ENCODE data around the gene CABLES1.
"Not testable (repeated sequence)": the region's sequence is repeated elsewhere in the genome, so short reads cannot be mapped to it uniquely, and the experiment has no call there.

Gene CABLES1

GRCh38 chr18:23272498-23273232 lies 137.4 kb downstream of the CABLES1 start:
- DNase-seq, result no peak

GRCh38 chr18:23273443-23273966 lies 138.2 kb downstream of the CABLES1 start:
- DNase-seq, result no peak

GRCh38 chr18:23274638-23275482 lies 139.6 kb downstream of the CABLES1 start:
- DNase-seq, result no peak

GRCh38 chr18:23276451-23276850 lies 141.2 kb downstream of the CABLES1 start:
- no peak for DNase-seq

DNA sequence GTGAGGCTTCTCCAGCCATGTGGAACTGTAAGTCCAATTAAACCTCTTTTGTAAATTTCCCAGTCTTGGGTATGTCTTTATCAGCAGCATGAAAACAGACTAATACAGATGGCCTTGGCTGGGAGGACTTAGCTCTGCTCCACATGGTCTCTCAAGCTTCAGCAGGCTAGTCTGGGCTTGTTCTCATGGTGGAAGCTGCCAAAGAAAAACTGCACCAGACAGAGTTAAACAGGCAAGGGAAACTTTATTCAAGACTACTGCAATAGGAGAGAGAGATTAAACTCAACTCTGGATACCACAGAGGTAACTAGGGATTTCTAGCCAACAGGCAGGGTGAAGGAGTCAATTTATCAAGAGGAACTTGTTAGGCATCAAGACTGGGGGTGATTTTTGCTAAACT lies 142.1 kb downstream of the CABLES1 start:
- DNase-seq, result no peak

DNA sequence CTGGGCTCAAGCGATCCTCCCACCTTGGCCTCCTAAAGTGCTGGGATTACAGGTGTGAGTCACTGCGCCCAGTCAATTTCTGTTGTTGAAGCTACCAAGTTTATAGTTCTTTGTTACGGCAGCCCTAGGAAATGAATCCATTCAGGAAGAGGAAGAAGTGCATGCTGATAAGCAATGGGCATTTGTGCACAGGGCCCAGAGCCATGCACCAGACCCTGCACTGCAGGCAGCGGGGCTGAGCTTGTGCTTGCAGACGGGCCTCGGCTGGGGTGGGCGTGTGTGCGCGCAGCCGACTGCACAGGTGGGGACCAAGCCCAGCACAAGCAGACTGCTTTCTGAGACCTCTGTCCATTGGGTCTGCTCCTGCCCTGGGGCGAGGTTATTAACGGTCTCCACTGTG lies 144.6 kb downstream of the CABLES1 start:
- DNase-seq, result no peak

GRCh38 chr18:23280844-23281243 lies 145.6 kb downstream of the CABLES1 start:
- DNase-seq, result no peak

DNA sequence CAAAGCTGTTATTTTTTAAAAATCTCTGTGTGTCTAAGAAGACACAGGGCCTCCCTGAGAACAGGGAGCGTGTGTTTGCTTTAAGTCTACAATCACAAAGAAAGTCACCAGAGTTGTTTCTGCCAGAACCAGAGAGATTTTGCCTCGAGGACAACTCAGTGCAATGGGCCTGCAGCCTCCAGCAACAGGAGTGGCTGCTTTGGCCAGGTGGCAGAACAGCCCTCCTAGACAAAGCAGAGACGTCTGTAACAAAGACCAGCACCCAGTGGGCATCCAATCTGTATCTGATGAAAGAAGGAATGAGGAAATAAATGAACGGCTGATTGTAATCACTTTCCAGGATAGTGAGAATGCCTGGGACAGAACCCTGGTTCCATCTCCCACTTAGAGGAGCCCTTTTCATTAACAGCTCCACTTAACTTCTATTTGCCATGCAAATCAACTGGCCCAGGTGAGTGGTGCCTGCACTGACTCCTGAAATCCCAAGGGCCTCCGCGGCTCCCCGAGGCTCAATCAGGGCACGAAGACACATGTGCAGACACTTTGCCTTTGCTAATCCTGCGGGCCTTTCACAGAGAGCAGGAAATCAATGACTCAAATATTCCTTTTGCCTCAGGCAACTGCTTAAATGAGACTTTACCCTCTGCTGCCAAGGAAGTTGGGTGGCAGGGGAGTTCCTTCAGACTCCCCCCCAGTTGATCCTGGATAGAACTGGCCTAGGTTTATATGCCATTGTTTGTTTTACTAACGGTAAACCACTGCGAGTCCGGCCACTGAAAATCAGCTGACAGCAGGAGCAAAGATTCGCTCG lies 146.5 kb downstream of the CABLES1 start:
- no peak for DNase-seq

DNA sequence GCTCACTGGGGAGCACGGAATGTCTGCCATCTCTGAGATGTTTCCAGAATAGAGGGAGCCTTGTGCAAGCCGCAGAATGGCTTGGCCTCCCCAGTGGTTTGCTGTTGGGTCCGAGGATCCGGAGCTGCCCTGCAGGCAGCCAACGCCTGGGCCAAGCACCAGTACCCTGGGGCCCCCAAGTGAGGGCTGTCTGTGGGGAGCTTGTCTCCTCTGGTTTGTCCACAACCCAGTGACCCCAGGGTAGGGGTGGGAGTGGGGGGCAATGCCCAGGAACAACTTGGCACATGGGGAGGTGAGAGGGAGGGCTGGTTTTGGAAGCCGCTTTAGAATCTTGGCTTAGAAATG lies 147.1 kb downstream of the CABLES1 start:
- DNase-seq, result no peak

- DNase-seq, result no peak
These were observed 148.7 kb downstream of the CABLES1 start for GRCh38 chr18:23283916-23284430.

GRCh38 chr18:23284629-23285028 lies 149.3 kb downstream of the CABLES1 start:
- DNase-seq, result no peak

DNA sequence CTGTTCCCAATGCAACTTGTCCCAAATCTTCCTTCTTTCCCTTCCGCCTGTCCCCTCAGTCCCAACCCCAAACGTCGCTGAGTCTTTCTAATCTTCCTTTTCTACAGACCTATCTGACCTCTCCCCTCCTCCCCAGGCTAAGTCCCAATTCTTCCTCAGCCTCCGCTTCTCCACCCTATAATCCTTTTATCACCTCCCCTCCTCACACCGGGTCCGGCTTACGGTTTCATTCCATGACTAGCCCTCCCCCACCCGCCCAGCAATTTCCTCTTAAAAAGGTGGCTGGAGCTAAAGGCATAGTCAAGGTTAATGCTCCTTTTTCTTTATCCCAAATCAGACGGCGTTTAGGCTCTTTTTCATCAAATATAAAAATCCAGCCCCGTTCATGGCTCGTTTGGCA lies 150.3 kb downstream of the CABLES1 start:
- DNase-seq, result not testable (repeated sequence)

GRCh38 chr18:23291456-23292205 lies 156.3 kb downstream of the CABLES1 start:
- no peak for DNase-seq

DNA sequence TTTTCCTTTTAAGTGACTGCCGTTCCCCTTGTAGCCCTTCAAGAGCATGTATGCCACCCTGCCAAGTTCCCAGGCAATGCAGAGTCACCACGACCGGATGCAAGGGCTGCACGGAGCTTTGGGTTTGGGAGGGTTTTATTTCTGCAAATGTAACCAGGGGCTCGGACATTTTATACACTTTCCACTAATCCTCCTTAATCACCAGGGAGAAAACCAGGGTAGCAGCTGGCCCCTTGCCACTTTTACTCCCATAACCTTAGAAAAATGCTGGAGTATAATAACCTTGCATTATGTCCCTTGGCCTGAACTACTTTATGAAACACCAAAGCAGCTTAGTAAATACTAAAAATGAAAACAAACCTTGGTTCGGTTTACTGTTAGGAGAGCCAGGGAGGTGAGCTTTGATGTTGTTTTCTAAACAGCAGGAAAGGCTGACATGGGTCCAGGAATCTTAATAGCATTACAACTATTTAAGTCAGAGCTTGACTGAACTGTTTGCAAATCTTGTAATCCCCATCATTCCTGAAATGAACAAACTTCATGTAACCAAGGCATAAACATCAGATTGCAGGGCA lies 165.0 kb downstream of the CABLES1 start:
- no peak for DNase-seq

DNA sequence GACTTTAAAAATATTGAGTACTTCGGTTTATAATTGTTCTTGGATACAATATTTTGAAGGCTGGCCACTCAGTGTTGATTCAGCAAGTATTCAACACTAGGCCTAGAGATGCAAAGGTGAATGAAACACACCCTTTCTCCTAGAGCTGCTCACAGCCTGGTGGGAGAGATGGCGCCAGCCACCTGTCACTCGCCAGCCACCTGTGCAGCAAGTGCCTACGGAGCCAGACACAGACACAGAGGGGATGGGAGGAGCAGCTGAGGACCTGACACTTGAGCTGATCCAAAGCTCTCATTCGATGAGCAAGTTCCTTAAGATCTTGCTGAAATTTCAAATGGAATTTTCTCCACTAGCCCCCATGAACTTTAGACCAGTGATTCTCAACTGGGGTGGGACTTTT lies 166.7 kb downstream of the CABLES1 start:
- DNase-seq, result no peak

GRCh38 chr18:23302511-23302850 lies 167.2 kb downstream of the CABLES1 start:
- no peak for DNase-seq

DNA sequence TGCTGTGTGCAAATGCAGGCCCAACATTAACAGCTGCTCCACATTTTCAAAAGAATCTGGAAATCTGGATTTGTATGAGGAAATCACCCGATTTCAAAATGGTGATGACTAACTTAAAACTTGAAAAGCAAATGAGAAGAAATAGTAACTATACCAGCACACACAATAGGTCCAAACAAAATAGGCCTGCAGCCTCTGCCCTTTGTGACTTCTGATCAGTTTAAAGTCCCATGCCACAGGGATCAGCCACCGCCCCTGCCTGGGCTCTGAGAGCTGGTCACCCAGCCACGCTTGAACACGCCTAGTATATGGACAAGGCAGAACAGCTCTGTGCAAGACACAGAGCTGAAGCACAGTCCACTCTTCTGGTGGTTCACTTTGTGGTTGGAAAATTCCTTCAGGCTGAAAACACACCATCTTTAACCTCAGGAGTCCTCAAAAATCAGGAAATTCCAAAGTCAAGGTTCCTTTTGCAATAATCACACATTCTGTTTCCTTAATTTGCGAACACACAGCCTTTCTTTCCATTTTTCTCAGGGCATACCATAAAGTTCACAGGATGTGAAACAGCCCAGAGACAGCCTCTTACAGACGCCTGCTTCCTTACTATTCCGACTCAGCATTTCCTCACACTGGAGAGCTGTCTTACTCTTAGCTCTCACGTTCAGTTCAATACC lies 167.7 kb downstream of the CABLES1 start:
- DNase-seq, result no peak

DNA sequence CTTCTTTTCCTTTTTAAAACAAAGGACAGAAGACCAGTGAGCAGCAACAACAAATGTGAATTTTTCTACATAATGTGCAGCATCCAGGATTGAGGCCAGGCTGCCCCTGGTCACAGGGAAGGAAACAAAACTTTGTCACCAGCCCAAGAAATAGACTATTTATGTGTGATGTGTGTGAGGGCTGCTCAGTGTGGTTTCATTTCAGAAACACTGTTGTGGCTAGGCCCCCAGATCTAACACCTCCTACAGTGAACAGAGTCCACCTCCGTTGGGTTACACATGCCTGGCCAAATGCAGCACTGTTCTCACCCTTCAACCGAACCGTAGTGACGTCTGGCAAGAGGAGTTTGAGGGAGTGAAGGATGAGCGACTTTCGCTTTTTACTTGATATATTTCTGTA lies 171.5 kb downstream of the CABLES1 start:
- DNase-seq, result no peak

DNA sequence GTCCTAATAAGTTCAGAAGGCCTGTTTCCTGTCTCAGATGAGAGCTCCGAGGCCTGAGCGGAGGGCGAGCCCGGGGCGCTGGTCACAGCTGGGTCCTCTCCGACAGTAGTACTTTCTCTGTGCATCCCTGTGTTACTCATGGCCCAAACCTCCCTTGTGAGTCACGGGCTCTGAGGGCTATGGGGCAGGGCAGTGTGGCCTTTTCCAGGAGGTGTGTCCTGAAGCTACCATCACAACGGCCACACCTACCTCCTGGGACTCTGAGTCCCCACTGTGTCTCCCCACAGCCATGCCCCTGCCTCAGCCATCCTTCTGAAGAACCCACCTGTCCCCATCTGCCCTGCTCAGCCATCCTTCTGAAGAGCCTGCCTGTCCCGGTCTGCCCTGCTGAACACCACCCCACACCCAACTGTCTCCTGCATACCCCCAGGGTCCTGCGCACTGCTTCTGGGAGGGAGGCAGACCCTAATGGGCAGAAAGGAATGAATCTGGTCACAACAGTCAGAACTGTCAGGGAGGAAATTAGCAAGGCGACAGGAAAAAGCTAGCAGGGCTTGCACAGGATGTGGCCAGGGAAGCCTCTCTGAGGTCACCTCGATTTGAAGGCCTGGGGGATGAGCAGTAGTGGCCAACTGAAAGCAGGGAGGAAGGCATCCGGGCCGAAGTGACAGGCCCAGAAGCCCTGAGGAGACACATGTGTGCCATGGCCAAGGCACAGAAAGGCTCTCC lies 172.4 kb downstream of the CABLES1 start:
- DNase-seq, result no peak

Measured in stimulated activated naive CD4-positive, alpha-beta T cell (primary cell).